ENCODE results near the gene MZF1. TPM values are rescaled to one million over a fixed set of nuclear protein-coding genes. Genes with fewer than 3 reads are reported as not detected.
A peak's percentile ranks its signal among the peaks of the same experiment; 100 is the strongest.

The MZF1 gene
- total RNA-seq, 1 donor from 2014 or later: 71.3 TPM

GRCh38 chr19:58529405-58529804, 43.7 kb downstream of the MZF1 start:
- no peaks in the 10 kb centered on the region for H3K36me3 Mint-ChIP-seq (ENCODE audit: insufficient read depth)
- no peaks in the 10 kb centered on the region for H3K9me3 Mint-ChIP-seq (ENCODE audit: low read depth)
- no peak for TF ChIP-seq CTCF (IDR thresholded peaks at IDR 0.05; ENCODE audit: unreplicated experiment)
- no peak overlapping the region for H3K27ac Mint-ChIP-seq
- no peaks in the 10 kb centered on the region for H3K4me1 Mint-ChIP-seq (ENCODE audit: low read depth)
- DNase-seq (ENCODE audit: low spot score, unreplicated experiment): no peak
- peaks cover 5% of the 10 kb centered on the region for H3K27me3 Mint-ChIP-seq
- H3K4me3 Mint-ChIP-seq (ENCODE audit: low read depth): no peak overlapping the region

GRCh38 chr19:58522709-58523108, 50.4 kb downstream of the MZF1 start:
- no peak for DNase-seq (ENCODE audit: low spot score, unreplicated experiment)
- Mint-ChIP-seq H3K27ac (no peak overlapping the region), H3K4me3 (ENCODE audit: low read depth) (no peak overlapping the region), H3K4me1 (ENCODE audit: low read depth) (peaks cover 24% of the 10 kb centered on the region), H3K9me3 (ENCODE audit: low read depth) (no peaks in the 10 kb centered on the region), H3K27me3 (no peaks in the 10 kb centered on the region), H3K36me3 (ENCODE audit: insufficient read depth) (no peaks in the 10 kb centered on the region)
- TF ChIP-seq CTCF (IDR thresholded peaks at IDR 0.05; ENCODE audit: unreplicated experiment): no peak

GRCh38 chr19:58521651-58522050, 51.5 kb downstream of the MZF1 start:
- H3K9me3 Mint-ChIP-seq (ENCODE audit: low read depth): no peaks in the 10 kb centered on the region
- peaks cover 24% of the 10 kb centered on the region for H3K4me1 Mint-ChIP-seq (ENCODE audit: low read depth)
- DNase-seq (ENCODE audit: low spot score, unreplicated experiment): no peak
- no peaks in the 10 kb centered on the region for H3K27me3 Mint-ChIP-seq
- peak overlapping the region; percentile 61 for H3K4me3 Mint-ChIP-seq (ENCODE audit: low read depth)
- H3K36me3 Mint-ChIP-seq (ENCODE audit: insufficient read depth): no peaks in the 10 kb centered on the region
- TF ChIP-seq CTCF (IDR thresholded peaks at IDR 0.05; ENCODE audit: unreplicated experiment): no peak
- peak overlapping the region; percentile 96 for H3K27ac Mint-ChIP-seq

- no peaks in the 10 kb centered on the region for H3K27me3 Mint-ChIP-seq
- H3K9me3 Mint-ChIP-seq (ENCODE audit: low read depth): no peaks in the 10 kb centered on the region
Measured at GRCh38 chr19:58520257-58520599, 52.9 kb downstream of the MZF1 start.

GRCh38 chr19:58519355-58520256, 53.5 kb downstream of the MZF1 start, which contains the start of gene ZBTB45:
ZBTB45 (minus strand) TSS chr19:58519810; CDS start chr19:58517673, 2,137 bp downstream.
- Mint-ChIP-seq H3K4me1 (ENCODE audit: low read depth) (peaks cover 31% of the 10 kb centered on the region), H3K36me3 (ENCODE audit: insufficient read depth) (peaks cover 3% of the 10 kb centered on the region), H3K4me3 (ENCODE audit: low read depth) (peak within 1 kb of the TSS; percentile 97), H3K9me3 (ENCODE audit: low read depth) (no peaks in the 10 kb centered on the region), H3K27me3 (no peaks in the 10 kb centered on the region), H3K27ac (peak within 1 kb of the TSS; percentile 99)
- peak; percentile 56 for TF ChIP-seq CTCF (IDR thresholded peaks at IDR 0.05; ENCODE audit: unreplicated experiment)
- DNase-seq (ENCODE audit: low spot score, unreplicated experiment): peak; percentile 89

More at GRCh38 chr19:58520257-58520599, 52.9 kb downstream of the MZF1 start:
- Mint-ChIP-seq H3K4me3 (ENCODE audit: low read depth) (peak overlapping the region; percentile 97), H3K27ac (peak overlapping the region; percentile 99), H3K4me1 (ENCODE audit: low read depth) (peaks cover 29% of the 10 kb centered on the region), H3K36me3 (ENCODE audit: insufficient read depth) (peaks cover 3% of the 10 kb centered on the region)
- TF ChIP-seq CTCF (IDR thresholded peaks at IDR 0.05; ENCODE audit: unreplicated experiment): no peak
- no peak for DNase-seq (ENCODE audit: low spot score, unreplicated experiment)

Measured in progenitor cell of endocrine pancreas (in vitro differentiated cells).